ENCODE results near the gene NUTM2F. TPM values are rescaled to one million over a fixed set of nuclear protein-coding genes. Genes with fewer than 3 reads are reported as not detected.

NUTM2F gene
- total and polyA plus RNA-seq, 2 donors (not counting 1 experiment from before 2014, with no cell fraction given), result not detected

DNA sequence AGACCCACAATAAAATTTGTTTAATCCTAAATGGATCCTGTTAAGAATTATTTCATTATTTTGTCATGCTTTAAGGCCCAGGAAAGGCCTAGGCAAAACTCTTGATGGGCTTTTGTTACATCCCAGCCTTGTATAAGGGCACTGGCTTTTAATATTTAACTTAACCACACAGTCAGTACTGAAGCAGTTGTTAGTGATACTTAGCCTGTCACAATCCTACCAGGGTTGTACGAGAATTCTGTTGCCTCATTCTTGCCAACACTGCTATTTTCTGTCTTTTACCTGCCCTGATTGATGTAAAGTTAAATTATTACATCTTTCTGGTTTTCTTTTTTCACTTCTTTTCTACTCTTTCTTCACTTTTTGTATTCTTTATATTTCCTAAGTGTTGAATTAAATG, 58.4 kb downstream of the NUTM2F start:
- Histone ChIP-seq H3K9ac (ENCODE audit: low read length) (no peak overlapping the region), H3K9me3 (ENCODE audit: control extremely low read depth in 1 of 3, control insufficient read depth in 2 of 3, insufficient read depth in 1 of 3, low read length in 2 of 3) (peaks cover 0 to 13% (median 8%) of the 10 kb centered on the region in 3 donors), H2AFZ (ENCODE audit: insufficient read depth, low read depth, low read length, poor library complexity, severe bottlenecking) (no peak overlapping the region), H3K27ac (ENCODE audit: low read length in 2 of 2) (no peak overlapping the region), H3K4me1 (ENCODE audit: control insufficient read depth in 2 of 2, insufficient read depth in 2 of 2, low read length in 2 of 2) (no peaks in the 10 kb centered on the region), H3K4me2 (replicated peaks; ENCODE audit: low read depth, low read length, poor library complexity, severe bottlenecking) (no peak overlapping the region), H3K4me3 (ENCODE audit: control extremely low read depth in 1 of 5, extremely low read depth in 1 of 5, insufficient read depth in 1 of 5, low read depth in 2 of 5, low read length in 4 of 5) (no peak overlapping the region), H3K79me2 (ENCODE audit: control insufficient read depth, insufficient read depth, low read length) (peaks cover 71% of the 10 kb centered on the region), H3K36me3 (replicated peaks in 1 of 2; ENCODE audit: control extremely low read depth in 1 of 2, control insufficient read depth in 1 of 2, extremely low read depth in 1 of 2, insufficient read depth in 2 of 2, low read length in 1 of 2) (peaks cover 0 to 6% of the 10 kb centered on the region in 2 experiments), H3K27me3 (replicated peaks in 1 of 4; ENCODE audit: control extremely low read depth in 1 of 4, control insufficient read depth in 3 of 4, insufficient read depth in 4 of 4, low read length in 3 of 4) (no peaks in the 10 kb centered on the region), H4K20me1 (ENCODE audit: control insufficient read depth, insufficient read depth, low read length, poor library complexity, severe bottlenecking) (peaks cover 24% of the 10 kb centered on the region)
- H3K27ac Mint-ChIP-seq, result no peak overlapping the region
- no peak for TF ChIP-seq EZH2 (IDR thresholded peaks at IDR 0.05; ENCODE audit: borderline replicate concordance, insufficient read depth, low read depth, low read length, poor library complexity, severe bottlenecking)
- TF ChIP-seq, protein P1, sequence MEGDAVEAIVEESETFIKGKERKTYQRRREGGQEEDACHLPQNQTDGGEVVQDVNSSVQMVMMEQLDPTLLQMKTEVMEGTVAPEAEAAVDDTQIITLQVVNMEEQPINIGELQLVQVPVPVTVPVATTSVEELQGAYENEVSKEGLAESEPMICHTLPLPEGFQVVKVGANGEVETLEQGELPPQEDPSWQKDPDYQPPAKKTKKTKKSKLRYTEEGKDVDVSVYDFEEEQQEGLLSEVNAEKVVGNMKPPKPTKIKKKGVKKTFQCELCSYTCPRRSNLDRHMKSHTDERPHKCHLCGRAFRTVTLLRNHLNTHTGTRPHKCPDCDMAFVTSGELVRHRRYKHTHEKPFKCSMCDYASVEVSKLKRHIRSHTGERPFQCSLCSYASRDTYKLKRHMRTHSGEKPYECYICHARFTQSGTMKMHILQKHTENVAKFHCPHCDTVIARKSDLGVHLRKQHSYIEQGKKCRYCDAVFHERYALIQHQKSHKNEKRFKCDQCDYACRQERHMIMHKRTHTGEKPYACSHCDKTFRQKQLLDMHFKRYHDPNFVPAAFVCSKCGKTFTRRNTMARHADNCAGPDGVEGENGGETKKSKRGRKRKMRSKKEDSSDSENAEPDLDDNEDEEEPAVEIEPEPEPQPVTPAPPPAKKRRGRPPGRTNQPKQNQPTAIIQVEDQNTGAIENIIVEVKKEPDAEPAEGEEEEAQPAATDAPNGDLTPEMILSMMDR (IDR thresholded peaks at IDR 0.05), result no peak
- H3K27me3 Mint-ChIP-seq, result no peaks in the 10 kb centered on the region
- DNase-seq (no peak), ATAC-seq (ENCODE audit: low read depth) (no peak)
- ChIA-PET POLR2A (no interaction called here), CTCF (no interaction called here)
- H3K4me3 Mint-ChIP-seq, result no peak overlapping the region
- no CpG with 5 or more reads among the region's 1 CpG for WGBS (ENCODE audit: insufficient coverage)
- H3K4me1 Mint-ChIP-seq, result peaks cover 14% of the 10 kb centered on the region
- no peaks in the 10 kb centered on the region for H3K9me3 Mint-ChIP-seq (ENCODE audit: insufficient read depth)
- intact Hi-C loops (cut with micrococcal nuclease), result no loop called here

DNA sequence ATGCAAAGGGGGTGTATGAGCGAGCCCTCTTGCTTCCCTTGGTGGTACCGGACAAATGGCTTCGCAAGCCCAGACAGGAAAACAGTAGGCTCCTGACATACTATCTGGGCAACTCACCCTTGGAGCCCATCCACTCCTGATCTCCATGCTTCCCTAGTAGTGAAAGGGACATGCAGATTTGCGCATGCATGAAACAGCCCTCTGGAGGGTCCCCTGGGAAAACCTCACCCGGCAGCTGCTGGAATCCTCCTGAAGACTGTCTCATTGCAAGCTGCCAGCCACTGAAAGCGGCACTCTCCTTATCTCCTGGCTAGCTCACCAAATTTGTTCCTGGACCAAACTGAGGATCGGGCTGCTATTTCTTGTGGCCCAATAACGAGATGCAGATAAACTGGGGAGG, 59.2 kb downstream of the NUTM2F start:
- no peaks in the 10 kb centered on the region for H3K27me3 ChIP-seq (replicated peaks in 1 of 4; ENCODE audit: control extremely low read depth in 1 of 4, control insufficient read depth in 3 of 4, insufficient read depth in 4 of 4, low read length in 3 of 4)
- ChIA-PET CTCF (no interaction called here), POLR2A (no interaction called here)
- no peak overlapping the region for H3K27ac Mint-ChIP-seq
- no peak overlapping the region for H3K9ac ChIP-seq (ENCODE audit: low read length)
- H4K20me1 ChIP-seq (ENCODE audit: control insufficient read depth, insufficient read depth, low read length, poor library complexity, severe bottlenecking), result peaks cover 17% of the 10 kb centered on the region
- no peak overlapping the region for H3K4me3 Mint-ChIP-seq
- no peaks in the 10 kb centered on the region for H3K27me3 Mint-ChIP-seq
- peaks cover 14% of the 10 kb centered on the region for H3K4me1 Mint-ChIP-seq
- H3K27ac ChIP-seq (ENCODE audit: low read length in 2 of 2), result no peak overlapping the region
- H3K4me3 ChIP-seq (ENCODE audit: control extremely low read depth in 1 of 5, extremely low read depth in 1 of 5, insufficient read depth in 1 of 5, low read depth in 2 of 5, low read length in 4 of 5), result no peak overlapping the region
- intact Hi-C loops (cut with micrococcal nuclease), result no loop called here
- no peak overlapping the region for H2AFZ ChIP-seq (ENCODE audit: insufficient read depth, low read depth, low read length, poor library complexity, severe bottlenecking)
- H3K4me2 ChIP-seq (replicated peaks; ENCODE audit: low read depth, low read length, poor library complexity, severe bottlenecking), result no peak overlapping the region
- H3K79me2 ChIP-seq (ENCODE audit: control insufficient read depth, insufficient read depth, low read length), result peaks cover 71% of the 10 kb centered on the region
- TF ChIP-seq EZH2 (IDR thresholded peaks at IDR 0.05; ENCODE audit: borderline replicate concordance, insufficient read depth, low read depth, low read length, poor library complexity, severe bottlenecking), result no peak
- H3K9me3 Mint-ChIP-seq (ENCODE audit: insufficient read depth), result no peaks in the 10 kb centered on the region
- DNase-seq (no peak), ATAC-seq (ENCODE audit: low read depth) (no peak)
- H3K36me3 ChIP-seq (replicated peaks in 1 of 2; ENCODE audit: control extremely low read depth in 1 of 2, control insufficient read depth in 1 of 2, extremely low read depth in 1 of 2, insufficient read depth in 2 of 2, low read length in 1 of 2), result peaks cover 0 to 7% of the 10 kb centered on the region in 2 experiments
- WGBS (ENCODE audit: insufficient coverage), result 100% methylated on average over 2 of the region's 8 CpGs
- H3K9me3 ChIP-seq (ENCODE audit: control extremely low read depth in 1 of 3, control insufficient read depth in 2 of 3, insufficient read depth in 1 of 3, low read length in 2 of 3), result peaks cover 0 to 13% (median 8%) of the 10 kb centered on the region in 3 donors
- no peaks in the 10 kb centered on the region for H3K4me1 ChIP-seq (ENCODE audit: control insufficient read depth in 2 of 2, insufficient read depth in 2 of 2, low read length in 2 of 2)

Other genes starting within 250 kb of the NUTM2F start
- gene PTPDC1, start 244.2 kb downstream of the NUTM2F start, total RNA-seq, result 9.8 and 11.4 TPM in 2 replicates
- gene PTPDC1, start 244.2 kb downstream of the NUTM2F start, polyA plus RNA-seq, result 3.7 TPM in 2 replicates
- gene ZNF169, start 69.3 kb downstream of the NUTM2F start, total RNA-seq, result 26.2 and 26.9 TPM in 2 replicates
- gene ZNF169, start 69.3 kb downstream of the NUTM2F start, polyA plus RNA-seq, result 19.0 and 22.0 TPM in 2 replicates
- gene PCAT7, start 226.4 kb upstream of the NUTM2F start, total RNA-seq, result not detected in 2 replicates
- not detected in 2 replicates for gene PCAT7, start 226.4 kb upstream of the NUTM2F start, polyA plus RNA-seq

All from B cell (primary cell).